HepG2 (cell line): ENCODE measurements around the gene CHMP5. TPM values are rescaled to one million over a fixed set of nuclear protein-coding genes. Genes with fewer than 3 reads are reported as not detected.

Experiments used
- MYC ChIP-seq: sonication (generic); formaldehyde crosslinking; IDR thresholded peaks from 2 replicates; pipeline ENCODE4 v1.9.0; 2021; ENCODE audit warnings: missing genetic modification reagents, borderline replicate concordance
- POLR2A ChIP-seq, 2 experiments: IDR thresholded peaks; 2 replicates each; pipeline ENCODE4 v1.6.1; 2011; ENCODE audit warnings: low read depth in 2 of 2, low read length in 2 of 2, mild to moderate bottlenecking in 1 of 2, moderate library complexity in 1 of 2; ENCODE audit not compliant: insufficient read depth in 1 of 2
- PRPF4 ChIP-seq: fragments of 200-400 bp; formaldehyde crosslinking; IDR thresholded peaks from 2 replicates; pipeline ENCODE4 v1.6.1; 2016; ENCODE audit warnings: low read length, low read depth; ENCODE audit not compliant: poor library complexity, severe bottlenecking
- SIX1 ChIP-seq: sonication (generic); formaldehyde crosslinking; IDR thresholded peaks from 2 replicates; pipeline ENCODE4 v1.4.0; 2020; ENCODE audit warnings: missing genetic modification reagents, borderline replicate concordance
- ZBTB21 ChIP-seq: sonication (generic); formaldehyde crosslinking; IDR thresholded peaks from 2 replicates; pipeline ENCODE4 v1.4.0; 2020; ENCODE audit warnings: missing genetic modification reagents
- ZFP36L1 ChIP-seq: sonication (generic); formaldehyde crosslinking; IDR thresholded peaks from 2 replicates; pipeline ENCODE4 v1.8.0; 2022; ENCODE audit warnings: mild to moderate bottlenecking, missing genetic modification reagents, moderate library complexity
- ZNF296 ChIP-seq: sonication (generic); formaldehyde crosslinking; conservative IDR thresholded peaks from 2 replicates; pipeline ENCODE4 v1.5.0; 2020; ENCODE audit warnings: mild to moderate bottlenecking, missing genetic modification reagents
- ZNF451 ChIP-seq: sonication (generic); formaldehyde crosslinking; IDR thresholded peaks from 2 replicates; pipeline ENCODE4 v1.5.0; 2020; ENCODE audit warnings: mild to moderate bottlenecking, missing genetic modification reagents
- ZNF724P ChIP-seq: sonication (generic); formaldehyde crosslinking; IDR thresholded peaks from 2 replicates; pipeline ENCODE4 v1.8.0; 2022; ENCODE audit warnings: missing genetic modification reagents, borderline replicate concordance
- ZNF772 ChIP-seq: sonication (generic); formaldehyde crosslinking; IDR thresholded peaks from 2 replicates; pipeline ENCODE4 v1.5.0; 2020; ENCODE audit warnings: mild to moderate bottlenecking, missing genetic modification reagents
- ZNF839 ChIP-seq: sonication (generic); formaldehyde crosslinking; IDR thresholded peaks from 2 replicates; pipeline ENCODE4 v1.4.0; 2020; ENCODE audit warnings: missing genetic modification reagents, mild to moderate bottlenecking, borderline replicate concordance
- polyA plus RNA-seq, 8 experiments: library from polyadenylated mRNA; depleted of rRNA in 3 of 8; stranded (reverse) in 7 of 8; unstranded in 1 of 8; fragments of >200 nt; fragmentation: Illumina TruSeq in 4 of 8; extraction: Trizol in 4 of 8; gene quantifications; 2 replicates each; pipeline versions ENCODE4 v1.2.1 to v1.2.3, GENCODE V29; 2011 to 2016; ENCODE audit warnings: low read depth in 4 of 8, missing spikeins in 1 of 8, mixed read lengths in 1 of 8; ENCODE audit not compliant: insufficient read depth in 1 of 8
- total RNA-seq, 5 experiments: library from RNA; depleted of rRNA; stranded (reverse); fragments of >200 nt; fragmentation: Illumina TruSeq; extraction: Trizol; gene quantifications; 2 replicates each; pipeline ENCODE4 v1.2.3, GENCODE V29; 2016; ENCODE audit warnings: low read depth in 1 of 5
- TF ChIP-seq, protein P1 (sequence below): sonication (generic); formaldehyde crosslinking; IDR thresholded peaks from 2 replicates; pipeline ENCODE4 v1.9.0; 2021; ENCODE audit warnings: mild to moderate bottlenecking, missing genetic modification reagents
- TF ChIP-seq, protein P2 (sequence below): fragments of 450-650 bp; IDR thresholded peaks from 2 replicates; pipeline ENCODE4 v1.6.1; 2016
- TF ChIP-seq, protein P3 (sequence below): sonication (generic); formaldehyde crosslinking; conservative IDR thresholded peaks from 2 replicates; pipeline ENCODE4 v1.4.0; 2020; ENCODE audit warnings: missing genetic modification reagents
- TF ChIP-seq, protein P4 (sequence below): sonication (generic); formaldehyde crosslinking; IDR thresholded peaks from 2 replicates; pipeline ENCODE4 v1.5.0; 2020; ENCODE audit warnings: mild to moderate bottlenecking, missing genetic modification reagents

The CHMP5 gene
- total and polyA plus RNA-seq, 2 of the 13 experiments (the other 11 are each of a cell fraction or from before 2014, with no cell fraction given): 46.0 to 57.3 TPM

DNA sequence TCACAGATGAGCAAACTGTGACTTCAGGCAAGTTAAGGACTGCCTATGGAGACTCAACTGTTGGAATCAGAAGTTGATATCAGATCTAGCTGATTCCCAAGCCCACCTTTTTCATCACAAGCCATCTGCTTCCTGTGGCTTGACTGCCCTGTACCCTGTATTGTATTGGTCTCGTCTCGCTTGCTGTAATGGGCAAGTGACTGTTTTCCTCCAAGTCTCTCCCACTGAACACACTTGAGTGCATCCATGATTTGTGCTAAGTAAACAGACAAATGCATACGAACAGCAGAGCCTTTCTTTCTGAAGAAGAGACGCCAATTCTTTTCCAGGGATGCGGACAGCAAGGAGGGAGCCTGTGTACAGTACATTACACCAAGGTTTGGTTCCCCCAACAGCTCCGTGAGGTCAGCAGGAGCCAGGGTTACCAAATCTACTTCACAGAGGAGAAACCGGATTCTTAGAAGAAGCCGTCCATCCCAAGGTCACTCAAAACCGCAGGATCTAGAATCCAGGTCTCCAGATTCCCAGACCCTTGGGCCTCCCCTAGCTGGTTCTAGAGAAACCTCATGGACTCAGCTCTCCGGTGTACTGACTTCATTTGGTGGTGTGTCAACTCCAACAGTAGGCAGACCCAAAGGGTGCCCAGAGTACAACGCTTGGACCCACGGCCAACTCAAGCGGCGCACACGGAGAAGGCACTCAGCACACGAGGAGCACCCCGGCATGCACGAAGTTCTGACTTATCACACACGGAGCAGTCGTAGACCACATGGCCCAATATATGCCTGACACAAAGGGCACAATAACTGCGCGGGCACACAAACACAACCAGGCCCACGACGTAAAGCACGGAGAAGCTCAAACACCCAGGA is 1.5 kb upstream of the CHMP5 start (continued):
- 0 out of 2 replicates have a peak, but pooled peaks have one; percentile 24 for TF ChIP-seq ZNF839 (CRISPR knock-in tag)
- TF ChIP-seq, protein P1, sequence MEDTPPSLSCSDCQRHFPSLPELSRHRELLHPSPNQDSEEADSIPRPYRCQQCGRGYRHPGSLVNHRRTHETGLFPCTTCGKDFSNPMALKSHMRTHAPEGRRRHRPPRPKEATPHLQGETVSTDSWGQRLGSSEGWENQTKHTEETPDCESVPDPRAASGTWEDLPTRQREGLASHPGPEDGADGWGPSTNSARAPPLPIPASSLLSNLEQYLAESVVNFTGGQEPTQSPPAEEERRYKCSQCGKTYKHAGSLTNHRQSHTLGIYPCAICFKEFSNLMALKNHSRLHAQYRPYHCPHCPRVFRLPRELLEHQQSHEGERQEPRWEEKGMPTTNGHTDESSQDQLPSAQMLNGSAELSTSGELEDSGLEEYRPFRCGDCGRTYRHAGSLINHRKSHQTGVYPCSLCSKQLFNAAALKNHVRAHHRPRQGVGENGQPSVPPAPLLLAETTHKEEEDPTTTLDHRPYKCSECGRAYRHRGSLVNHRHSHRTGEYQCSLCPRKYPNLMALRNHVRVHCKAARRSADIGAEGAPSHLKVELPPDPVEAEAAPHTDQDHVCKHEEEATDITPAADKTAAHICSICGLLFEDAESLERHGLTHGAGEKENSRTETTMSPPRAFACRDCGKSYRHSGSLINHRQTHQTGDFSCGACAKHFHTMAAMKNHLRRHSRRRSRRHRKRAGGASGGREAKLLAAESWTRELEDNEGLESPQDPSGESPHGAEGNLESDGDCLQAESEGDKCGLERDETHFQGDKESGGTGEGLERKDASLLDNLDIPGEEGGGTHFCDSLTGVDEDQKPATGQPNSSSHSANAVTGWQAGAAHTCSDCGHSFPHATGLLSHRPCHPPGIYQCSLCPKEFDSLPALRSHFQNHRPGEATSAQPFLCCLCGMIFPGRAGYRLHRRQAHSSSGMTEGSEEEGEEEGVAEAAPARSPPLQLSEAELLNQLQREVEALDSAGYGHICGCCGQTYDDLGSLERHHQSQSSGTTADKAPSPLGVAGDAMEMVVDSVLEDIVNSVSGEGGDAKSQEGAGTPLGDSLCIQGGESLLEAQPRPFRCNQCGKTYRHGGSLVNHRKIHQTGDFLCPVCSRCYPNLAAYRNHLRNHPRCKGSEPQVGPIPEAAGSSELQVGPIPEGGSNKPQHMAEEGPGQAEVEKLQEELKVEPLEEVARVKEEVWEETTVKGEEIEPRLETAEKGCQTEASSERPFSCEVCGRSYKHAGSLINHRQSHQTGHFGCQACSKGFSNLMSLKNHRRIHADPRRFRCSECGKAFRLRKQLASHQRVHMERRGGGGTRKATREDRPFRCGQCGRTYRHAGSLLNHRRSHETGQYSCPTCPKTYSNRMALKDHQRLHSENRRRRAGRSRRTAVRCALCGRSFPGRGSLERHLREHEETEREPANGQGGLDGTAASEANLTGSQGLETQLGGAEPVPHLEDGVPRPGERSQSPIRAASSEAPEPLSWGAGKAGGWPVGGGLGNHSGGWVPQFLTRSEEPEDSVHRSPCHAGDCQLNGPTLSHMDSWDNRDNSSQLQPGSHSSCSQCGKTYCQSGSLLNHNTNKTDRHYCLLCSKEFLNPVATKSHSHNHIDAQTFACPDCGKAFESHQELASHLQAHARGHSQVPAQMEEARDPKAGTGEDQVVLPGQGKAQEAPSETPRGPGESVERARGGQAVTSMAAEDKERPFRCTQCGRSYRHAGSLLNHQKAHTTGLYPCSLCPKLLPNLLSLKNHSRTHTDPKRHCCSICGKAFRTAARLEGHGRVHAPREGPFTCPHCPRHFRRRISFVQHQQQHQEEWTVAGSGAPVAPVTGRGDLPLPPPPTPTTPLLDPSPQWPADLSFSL (CRISPR knock-in tag): peak; percentile 61; the same call in 1 of the 2 replicates
- 0 out of 2 replicates have a peak, but pooled peaks have one; percentile 27 for TF ChIP-seq ZNF296 (CRISPR knock-in tag)
- TF ChIP-seq, protein P2, sequence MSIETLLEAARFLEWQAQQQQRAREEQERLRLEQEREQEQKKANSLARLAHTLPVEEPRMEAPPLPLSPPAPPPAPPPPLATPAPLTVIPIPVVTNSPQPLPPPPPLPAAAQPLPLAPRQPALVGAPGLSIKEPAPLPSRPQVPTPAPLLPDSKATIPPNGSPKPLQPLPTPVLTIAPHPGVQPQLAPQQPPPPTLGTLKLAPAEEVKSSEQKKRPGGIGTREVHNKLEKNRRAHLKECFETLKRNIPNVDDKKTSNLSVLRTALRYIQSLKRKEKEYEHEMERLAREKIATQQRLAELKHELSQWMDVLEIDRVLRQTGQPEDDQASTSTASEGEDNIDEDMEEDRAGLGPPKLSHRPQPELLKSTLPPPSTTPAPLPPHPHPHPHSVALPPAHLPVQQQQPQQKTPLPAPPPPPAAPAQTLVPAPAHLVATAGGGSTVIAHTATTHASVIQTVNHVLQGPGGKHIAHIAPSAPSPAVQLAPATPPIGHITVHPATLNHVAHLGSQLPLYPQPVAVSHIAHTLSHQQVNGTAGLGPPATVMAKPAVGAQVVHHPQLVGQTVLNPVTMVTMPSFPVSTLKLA: peak; percentile 32
- TF ChIP-seq, protein P3, sequence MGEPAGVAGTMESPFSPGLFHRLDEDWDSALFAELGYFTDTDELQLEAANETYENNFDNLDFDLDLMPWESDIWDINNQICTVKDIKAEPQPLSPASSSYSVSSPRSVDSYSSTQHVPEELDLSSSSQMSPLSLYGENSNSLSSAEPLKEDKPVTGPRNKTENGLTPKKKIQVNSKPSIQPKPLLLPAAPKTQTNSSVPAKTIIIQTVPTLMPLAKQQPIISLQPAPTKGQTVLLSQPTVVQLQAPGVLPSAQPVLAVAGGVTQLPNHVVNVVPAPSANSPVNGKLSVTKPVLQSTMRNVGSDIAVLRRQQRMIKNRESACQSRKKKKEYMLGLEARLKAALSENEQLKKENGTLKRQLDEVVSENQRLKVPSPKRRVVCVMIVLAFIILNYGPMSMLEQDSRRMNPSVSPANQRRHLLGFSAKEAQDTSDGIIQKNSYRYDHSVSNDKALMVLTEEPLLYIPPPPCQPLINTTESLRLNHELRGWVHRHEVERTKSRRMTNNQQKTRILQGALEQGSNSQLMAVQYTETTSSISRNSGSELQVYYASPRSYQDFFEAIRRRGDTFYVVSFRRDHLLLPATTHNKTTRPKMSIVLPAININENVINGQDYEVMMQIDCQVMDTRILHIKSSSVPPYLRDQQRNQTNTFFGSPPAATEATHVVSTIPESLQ (CRISPR knock-in tag): 0 out of 2 replicates have a peak, but pooled peaks have one; percentile 29
- TF ChIP-seq ZNF772 (CRISPR knock-in tag): peak; percentile 20; the same call in 1 of the 2 replicates
- peak; percentile 24; the same call in 1 of the 2 replicates for TF ChIP-seq ZBTB21 (CRISPR knock-in tag)
- TF ChIP-seq SIX1 (CRISPR knock-in tag): no peak
- 0 out of 2 replicates have a peak, but pooled peaks have one; percentile 57 for TF ChIP-seq MYC (CRISPR knock-in tag)
- TF ChIP-seq ZFP36L1: no peak
- no peak; the same call in 1 of the 2 replicates for TF ChIP-seq ZNF724P (CRISPR knock-in tag)
- no peak for TF ChIP-seq PRPF4
- TF ChIP-seq, protein P4, sequence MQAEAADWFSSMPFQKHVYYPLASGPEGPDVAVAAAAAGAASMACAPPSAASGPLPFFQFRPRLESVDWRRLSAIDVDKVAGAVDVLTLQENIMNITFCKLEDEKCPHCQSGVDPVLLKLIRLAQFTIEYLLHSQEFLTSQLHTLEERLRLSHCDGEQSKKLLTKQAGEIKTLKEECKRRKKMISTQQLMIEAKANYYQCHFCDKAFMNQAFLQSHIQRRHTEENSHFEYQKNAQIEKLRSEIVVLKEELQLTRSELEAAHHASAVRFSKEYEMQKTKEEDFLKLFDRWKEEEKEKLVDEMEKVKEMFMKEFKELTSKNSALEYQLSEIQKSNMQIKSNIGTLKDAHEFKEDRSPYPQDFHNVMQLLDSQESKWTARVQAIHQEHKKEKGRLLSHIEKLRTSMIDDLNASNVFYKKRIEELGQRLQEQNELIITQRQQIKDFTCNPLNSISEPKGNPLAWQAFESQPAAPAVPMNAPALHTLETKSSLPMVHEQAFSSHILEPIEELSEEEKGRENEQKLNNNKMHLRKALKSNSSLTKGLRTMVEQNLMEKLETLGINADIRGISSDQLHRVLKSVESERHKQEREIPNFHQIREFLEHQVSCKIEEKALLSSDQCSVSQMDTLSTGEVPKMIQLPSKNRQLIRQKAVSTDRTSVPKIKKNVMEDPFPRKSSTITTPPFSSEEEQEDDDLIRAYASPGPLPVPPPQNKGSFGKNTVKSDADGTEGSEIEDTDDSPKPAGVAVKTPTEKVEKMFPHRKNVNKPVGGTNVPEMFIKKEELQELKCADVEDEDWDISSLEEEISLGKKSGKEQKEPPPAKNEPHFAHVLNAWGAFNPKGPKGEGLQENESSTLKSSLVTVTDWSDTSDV (CRISPR knock-in tag): 0 out of 2 replicates have a peak, but pooled peaks have one; percentile 1
- peak in 1 of 2 experiments; percentile 37; a peak in 1 of 4 replicates for TF ChIP-seq POLR2A (IDR thresholded peaks at IDR 0.05; ENCODE audit: insufficient read depth in 1 of 2, low read depth in 2 of 2, low read length in 2 of 2)
- 0 out of 2 replicates have a peak, but pooled peaks have one; percentile 7 for TF ChIP-seq ZNF451 (CRISPR knock-in tag)
